ENCODE data around the gene NUTF2. TPM values are rescaled to one million over a fixed set of nuclear protein-coding genes. Genes with fewer than 3 reads are reported as not detected.

NUTF2 gene
- total and polyA plus RNA-seq, 2 donors (not counting 1 experiment from before 2014, with no cell fraction given) = 50.1 to 87.3 TPM

DNA sequence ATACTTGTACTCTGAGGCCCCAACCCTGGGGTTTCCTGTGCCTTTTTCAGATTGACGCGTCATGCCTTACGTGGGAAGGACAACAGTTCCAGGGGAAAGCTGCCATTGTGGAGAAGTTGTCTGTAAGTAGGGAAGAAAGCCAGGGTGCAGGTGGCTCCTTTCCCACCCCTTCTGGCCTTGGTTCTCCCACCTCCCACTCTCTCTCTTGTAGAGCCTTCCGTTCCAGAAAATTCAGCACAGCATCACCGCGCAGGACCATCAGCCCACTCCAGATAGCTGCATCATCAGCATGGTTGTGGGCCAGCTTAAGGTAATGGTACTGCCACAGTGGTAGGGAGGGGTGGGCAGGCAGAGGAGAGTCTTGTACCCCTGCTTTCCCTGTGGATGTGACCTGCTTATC is 21.6 kb downstream of the NUTF2 start:
- no peak for ATAC-seq (ENCODE audit: low read depth)
- peaks cover 12% of the 10 kb centered on the region for H3K4me1 Mint-ChIP-seq
- H3K79me2 ChIP-seq (ENCODE audit: control insufficient read depth, insufficient read depth, low read length) = peaks cover 15% of the 10 kb centered on the region
- H3K9ac ChIP-seq (ENCODE audit: low read length) = no peak overlapping the region
- no peaks in the 10 kb centered on the region for H3K27me3 ChIP-seq (replicated peaks in 1 of 4; ENCODE audit: control extremely low read depth in 1 of 4, control insufficient read depth in 3 of 4, insufficient read depth in 4 of 4, low read length in 3 of 4)
- no peak for DNase-seq
- peaks cover 0 to 38% of the 10 kb centered on the region in 2 experiments for H3K36me3 ChIP-seq (replicated peaks in 1 of 2; ENCODE audit: control extremely low read depth in 1 of 2, control insufficient read depth in 1 of 2, extremely low read depth in 1 of 2, insufficient read depth in 2 of 2, low read length in 1 of 2)
- H3K27ac Mint-ChIP-seq = no peak overlapping the region
- ChIA-PET POLR2A (no interaction called here), CTCF (interaction anchor here (1.9 kb wide), 1 partner anchor 14 kb away, joined by 7 read pairs; no protein-coding TSS in a partner anchor)
- 100% methylated on average over 3 of the region's 6 CpGs for WGBS (ENCODE audit: insufficient coverage)
- no peaks in the 10 kb centered on the region for H3K27me3 Mint-ChIP-seq
- no peaks in the 10 kb centered on the region for H4K20me1 ChIP-seq (ENCODE audit: control insufficient read depth, insufficient read depth, low read length, poor library complexity, severe bottlenecking)
- H3K4me2 ChIP-seq (replicated peaks; ENCODE audit: low read depth, low read length, poor library complexity, severe bottlenecking) = no peak overlapping the region
- H3K9me3 Mint-ChIP-seq (ENCODE audit: insufficient read depth) = no peaks in the 10 kb centered on the region
- no peak overlapping the region for H3K4me3 Mint-ChIP-seq
- H3K4me3 ChIP-seq (ENCODE audit: control extremely low read depth in 1 of 5, extremely low read depth in 1 of 5, insufficient read depth in 1 of 5, low read depth in 2 of 5, low read length in 4 of 5) = no peak overlapping the region
- H3K9me3 ChIP-seq (ENCODE audit: control extremely low read depth in 1 of 3, control insufficient read depth in 2 of 3, insufficient read depth in 1 of 3, low read length in 2 of 3) = no peaks in the 10 kb centered on the region
- no peak for TF ChIP-seq EZH2 (IDR thresholded peaks at IDR 0.05; ENCODE audit: borderline replicate concordance, insufficient read depth, low read depth, low read length, poor library complexity, severe bottlenecking)
- TF ChIP-seq, protein P1, sequence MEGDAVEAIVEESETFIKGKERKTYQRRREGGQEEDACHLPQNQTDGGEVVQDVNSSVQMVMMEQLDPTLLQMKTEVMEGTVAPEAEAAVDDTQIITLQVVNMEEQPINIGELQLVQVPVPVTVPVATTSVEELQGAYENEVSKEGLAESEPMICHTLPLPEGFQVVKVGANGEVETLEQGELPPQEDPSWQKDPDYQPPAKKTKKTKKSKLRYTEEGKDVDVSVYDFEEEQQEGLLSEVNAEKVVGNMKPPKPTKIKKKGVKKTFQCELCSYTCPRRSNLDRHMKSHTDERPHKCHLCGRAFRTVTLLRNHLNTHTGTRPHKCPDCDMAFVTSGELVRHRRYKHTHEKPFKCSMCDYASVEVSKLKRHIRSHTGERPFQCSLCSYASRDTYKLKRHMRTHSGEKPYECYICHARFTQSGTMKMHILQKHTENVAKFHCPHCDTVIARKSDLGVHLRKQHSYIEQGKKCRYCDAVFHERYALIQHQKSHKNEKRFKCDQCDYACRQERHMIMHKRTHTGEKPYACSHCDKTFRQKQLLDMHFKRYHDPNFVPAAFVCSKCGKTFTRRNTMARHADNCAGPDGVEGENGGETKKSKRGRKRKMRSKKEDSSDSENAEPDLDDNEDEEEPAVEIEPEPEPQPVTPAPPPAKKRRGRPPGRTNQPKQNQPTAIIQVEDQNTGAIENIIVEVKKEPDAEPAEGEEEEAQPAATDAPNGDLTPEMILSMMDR (IDR thresholded peaks at IDR 0.05) = no peak
- H2AFZ ChIP-seq (ENCODE audit: insufficient read depth, low read depth, low read length, poor library complexity, severe bottlenecking) = no peak overlapping the region
- intact Hi-C loops (cut with micrococcal nuclease) = no loop called here
- no peak overlapping the region for H3K27ac ChIP-seq (ENCODE audit: low read length in 2 of 2)
- peaks cover 7 to 10% of the 10 kb centered on the region in 2 donors for H3K4me1 ChIP-seq (ENCODE audit: control insufficient read depth in 2 of 2, insufficient read depth in 2 of 2, low read length in 2 of 2)

DNA sequence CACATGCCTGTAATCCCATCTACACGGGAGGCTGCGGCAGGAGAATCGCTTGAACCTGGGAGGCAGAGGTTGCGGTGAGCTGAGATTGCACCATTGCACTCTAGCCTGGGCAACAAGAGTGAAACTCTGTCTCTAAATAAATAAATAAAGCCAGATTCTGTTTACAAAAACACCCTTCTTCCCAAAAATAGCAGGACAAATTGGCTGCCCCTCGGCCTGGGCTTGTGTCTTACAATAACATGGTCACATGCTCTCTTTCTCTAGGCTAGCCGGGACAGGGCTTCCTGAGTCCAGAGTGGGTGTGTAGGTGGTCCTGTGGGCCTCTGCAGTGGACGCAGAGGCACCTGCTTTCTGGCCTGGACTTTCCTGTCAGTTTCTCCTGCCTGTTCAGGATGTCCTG is 22.9 kb downstream of the NUTF2 start:
- intact Hi-C loops (cut with micrococcal nuclease) = loop anchor here (5.0 kb wide), 1 partner anchor 37 kb away; no protein-coding TSS in a partner anchor
- no peak overlapping the region for H3K27ac ChIP-seq (ENCODE audit: low read length in 2 of 2)
- H2AFZ ChIP-seq (ENCODE audit: insufficient read depth, low read depth, low read length, poor library complexity, severe bottlenecking) = no peak overlapping the region
- H3K9me3 ChIP-seq (ENCODE audit: control extremely low read depth in 1 of 3, control insufficient read depth in 2 of 3, insufficient read depth in 1 of 3, low read length in 2 of 3) = no peaks in the 10 kb centered on the region
- H3K27me3 ChIP-seq (replicated peaks in 1 of 4; ENCODE audit: control extremely low read depth in 1 of 4, control insufficient read depth in 3 of 4, insufficient read depth in 4 of 4, low read length in 3 of 4) = no peaks in the 10 kb centered on the region
- H3K4me1 ChIP-seq (ENCODE audit: control insufficient read depth in 2 of 2, insufficient read depth in 2 of 2, low read length in 2 of 2) = peaks cover 18 to 24% of the 10 kb centered on the region in 2 donors
- H3K4me3 Mint-ChIP-seq = no peak overlapping the region
- TF ChIP-seq EZH2 (IDR thresholded peaks at IDR 0.05; ENCODE audit: borderline replicate concordance, insufficient read depth, low read depth, low read length, poor library complexity, severe bottlenecking) = no peak
- TF ChIP-seq, protein P1 (IDR thresholded peaks at IDR 0.05) = no peak
- peaks cover 24% of the 10 kb centered on the region for H3K79me2 ChIP-seq (ENCODE audit: control insufficient read depth, insufficient read depth, low read length)
- no peak overlapping the region for H3K27ac Mint-ChIP-seq
- peaks cover 26% of the 10 kb centered on the region for H3K4me1 Mint-ChIP-seq
- WGBS (ENCODE audit: insufficient coverage) = 97% methylated on average over 6 of the region's 7 CpGs
- DNase-seq (no peak), ATAC-seq (ENCODE audit: low read depth) (no peak)
- H4K20me1 ChIP-seq (ENCODE audit: control insufficient read depth, insufficient read depth, low read length, poor library complexity, severe bottlenecking) = peaks cover 12% of the 10 kb centered on the region
- POLR2A ChIA-PET = no interaction called here
- CTCF ChIA-PET = interaction anchor here (1.0 to 1.9 kb wide), 2 partner anchors 10 to 13 kb away, joined by 3 to 7 read pairs; no protein-coding TSS in a partner anchor
- H3K9ac ChIP-seq (ENCODE audit: low read length) = no peak overlapping the region
- no peak overlapping the region for H3K4me2 ChIP-seq (replicated peaks; ENCODE audit: low read depth, low read length, poor library complexity, severe bottlenecking)
- no peak overlapping the region for H3K4me3 ChIP-seq (ENCODE audit: control extremely low read depth in 1 of 5, extremely low read depth in 1 of 5, insufficient read depth in 1 of 5, low read depth in 2 of 5, low read length in 4 of 5)
- no peaks in the 10 kb centered on the region for H3K9me3 Mint-ChIP-seq (ENCODE audit: insufficient read depth)
- no peaks in the 10 kb centered on the region for H3K27me3 Mint-ChIP-seq
- H3K36me3 ChIP-seq (replicated peaks in 1 of 2; ENCODE audit: control extremely low read depth in 1 of 2, control insufficient read depth in 1 of 2, extremely low read depth in 1 of 2, insufficient read depth in 2 of 2, low read length in 1 of 2) = peaks cover 0 to 36% of the 10 kb centered on the region in 2 experiments
